Measurements from ENCODE around the gene PIGR.

Gene PIGR, protein sequence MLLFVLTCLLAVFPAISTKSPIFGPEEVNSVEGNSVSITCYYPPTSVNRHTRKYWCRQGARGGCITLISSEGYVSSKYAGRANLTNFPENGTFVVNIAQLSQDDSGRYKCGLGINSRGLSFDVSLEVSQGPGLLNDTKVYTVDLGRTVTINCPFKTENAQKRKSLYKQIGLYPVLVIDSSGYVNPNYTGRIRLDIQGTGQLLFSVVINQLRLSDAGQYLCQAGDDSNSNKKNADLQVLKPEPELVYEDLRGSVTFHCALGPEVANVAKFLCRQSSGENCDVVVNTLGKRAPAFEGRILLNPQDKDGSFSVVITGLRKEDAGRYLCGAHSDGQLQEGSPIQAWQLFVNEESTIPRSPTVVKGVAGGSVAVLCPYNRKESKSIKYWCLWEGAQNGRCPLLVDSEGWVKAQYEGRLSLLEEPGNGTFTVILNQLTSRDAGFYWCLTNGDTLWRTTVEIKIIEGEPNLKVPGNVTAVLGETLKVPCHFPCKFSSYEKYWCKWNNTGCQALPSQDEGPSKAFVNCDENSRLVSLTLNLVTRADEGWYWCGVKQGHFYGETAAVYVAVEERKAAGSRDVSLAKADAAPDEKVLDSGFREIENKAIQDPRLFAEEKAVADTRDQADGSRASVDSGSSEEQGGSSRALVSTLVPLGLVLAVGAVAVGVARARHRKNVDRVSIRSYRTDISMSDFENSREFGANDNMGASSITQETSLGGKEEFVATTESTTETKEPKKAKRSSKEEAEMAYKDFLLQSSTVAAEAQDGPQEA

DNA sequence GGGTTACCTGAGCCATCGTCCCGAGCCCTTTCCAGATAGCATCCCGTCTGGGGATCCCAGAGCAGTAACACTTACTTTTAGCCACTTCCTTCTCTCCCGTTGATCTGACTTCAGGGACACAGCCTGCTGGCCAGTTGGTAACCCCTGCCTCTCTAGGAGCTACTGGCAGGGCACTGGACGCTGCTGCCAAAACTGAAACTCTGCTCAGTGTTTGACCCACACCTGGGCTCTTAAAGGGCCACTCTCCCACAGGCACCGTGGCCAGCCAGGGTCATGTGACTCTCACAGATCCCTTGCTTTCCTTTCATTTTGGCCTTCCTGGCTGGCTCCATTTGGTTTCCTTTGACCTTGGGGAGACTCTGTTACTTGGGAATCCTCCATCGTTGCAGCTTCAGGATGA is at the start of gene PIGR:
TSS of gene PIGR (minus strand) at position 206 of the 400 bp plus-strand sequence. CDS start 5,935 bp downstream, outside the sequence.
- DNase-seq, result no peak

DNA sequence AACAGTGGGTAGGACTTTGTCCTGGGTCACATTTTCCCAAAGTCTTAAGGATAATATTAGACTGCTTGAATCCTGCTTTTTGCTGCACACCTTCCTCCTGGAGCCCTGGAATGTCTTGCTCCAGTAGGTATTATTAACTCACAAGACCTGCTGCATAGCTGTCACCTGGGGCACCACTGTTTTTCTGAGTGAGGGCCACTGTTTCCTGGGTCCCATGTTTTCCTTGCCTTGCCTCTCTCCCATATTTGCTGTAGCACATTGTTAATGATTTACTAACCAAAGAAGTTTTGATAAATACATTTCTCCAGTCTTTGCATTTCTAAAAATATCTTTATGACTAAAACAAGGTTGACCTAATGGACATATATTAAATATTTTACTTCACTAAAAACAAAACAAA is 46.5 kb upstream of the PIGR start:
- DNase-seq, result no peak

DNA sequence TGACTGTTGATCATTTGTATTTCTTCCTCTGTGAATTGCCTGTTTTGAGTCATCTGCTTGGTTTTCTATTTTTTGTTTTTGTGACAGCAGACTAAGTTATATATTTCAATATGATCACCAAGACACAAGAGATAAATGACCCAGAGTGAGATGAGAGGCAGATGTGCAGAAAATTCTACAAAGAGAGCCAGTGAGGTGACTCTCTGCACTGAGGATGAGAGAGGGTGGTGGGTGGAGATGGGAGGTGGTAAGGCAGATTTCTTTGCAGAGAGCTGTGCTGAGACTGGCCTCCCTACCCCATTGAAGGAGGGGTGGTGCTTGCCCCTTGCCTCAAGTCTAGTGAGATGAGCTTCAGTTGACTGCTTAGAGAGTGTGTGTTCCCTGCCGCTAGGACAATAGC is 41.6 kb upstream of the PIGR start:
- DNase-seq, result no peak

DNA sequence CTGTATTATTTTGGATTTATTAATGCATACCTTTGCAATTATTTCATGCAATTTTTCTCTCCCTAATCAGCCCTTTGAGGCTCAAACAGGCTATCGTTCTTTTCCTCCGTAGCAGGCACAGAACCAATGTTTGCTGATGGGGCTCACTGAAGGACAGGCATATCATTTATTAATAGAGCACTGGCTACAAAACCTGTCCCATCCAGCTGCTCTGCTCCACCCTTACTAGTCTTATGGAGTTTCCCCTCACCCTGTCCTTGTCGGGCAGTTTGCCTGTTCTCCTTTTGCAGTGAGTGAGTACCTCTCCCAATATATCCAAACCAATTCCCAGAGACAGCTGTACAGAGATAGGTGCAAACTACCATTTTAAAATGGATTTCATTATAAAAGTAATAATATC is 40.6 kb upstream of the PIGR start:
- DNase-seq, result no peak

DNA sequence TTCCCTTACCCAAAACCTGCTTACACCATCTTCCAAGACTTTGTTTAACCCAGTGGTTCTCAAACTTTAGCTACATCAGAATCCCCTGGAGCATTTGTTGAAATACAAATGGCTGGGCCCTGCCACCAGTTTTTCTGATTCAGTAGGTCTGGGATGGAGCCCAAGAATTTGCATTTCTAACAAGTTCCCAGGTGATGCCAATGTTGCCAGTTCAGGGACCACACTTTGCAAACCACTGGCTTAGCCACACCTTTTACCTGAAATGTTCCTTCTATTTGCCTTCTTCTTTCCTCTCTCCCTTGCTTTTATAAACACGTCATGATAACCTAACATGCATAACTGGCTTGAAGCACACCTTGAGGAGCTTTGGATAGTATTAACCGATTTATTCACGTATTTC is 40.1 kb upstream of the PIGR start:
- DNase-seq, result no peak

DNA sequence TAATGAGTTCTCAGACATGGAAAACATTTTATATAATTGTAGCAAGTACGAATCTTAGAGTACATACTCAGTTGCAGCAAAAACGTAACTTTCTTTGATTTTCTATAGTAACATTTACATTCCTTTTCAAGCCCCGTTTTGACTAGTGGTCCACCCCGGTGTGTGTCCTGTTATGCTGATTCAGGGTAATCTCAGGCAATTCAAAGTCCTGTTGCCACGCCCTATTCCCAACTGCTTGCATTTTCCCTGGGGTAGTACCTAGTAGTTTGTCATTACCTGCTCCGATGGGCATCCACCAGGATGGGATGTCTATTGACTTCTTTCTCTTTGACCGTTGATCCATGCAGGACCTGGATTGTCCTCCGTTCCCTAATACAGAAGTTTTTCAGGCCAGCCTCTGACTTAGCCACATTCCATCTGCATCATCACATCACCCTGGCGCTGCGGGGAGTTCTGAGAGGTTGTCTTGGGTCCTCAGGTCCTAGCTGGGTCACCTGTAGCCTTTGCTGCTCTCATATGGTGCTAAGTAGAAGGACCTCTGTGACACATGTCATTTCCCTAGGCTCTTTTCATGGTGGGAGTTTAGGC is 39.0 kb upstream of the PIGR start:
- no peak for DNase-seq

DNA sequence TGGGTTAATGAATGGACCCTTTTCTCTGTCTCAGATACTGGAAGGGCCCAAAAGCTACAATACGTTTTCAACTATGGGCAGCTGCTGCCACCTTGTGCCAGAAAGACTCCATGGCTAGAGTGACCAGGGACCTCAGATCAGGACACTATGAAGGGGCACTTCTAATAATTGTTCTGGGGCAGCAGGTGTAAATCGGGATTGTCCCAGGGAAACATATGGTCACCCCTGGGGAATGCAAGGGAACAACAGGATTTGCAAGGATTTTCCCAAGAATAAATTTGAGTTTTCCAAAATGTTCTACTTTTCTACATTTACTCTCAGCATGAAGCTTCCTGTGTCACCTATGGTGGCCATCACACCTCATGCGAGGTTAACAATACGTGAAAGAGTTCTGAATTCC is 36.0 kb upstream of the PIGR start:
- DNase-seq, result peak; percentile 40 to 42

DNA sequence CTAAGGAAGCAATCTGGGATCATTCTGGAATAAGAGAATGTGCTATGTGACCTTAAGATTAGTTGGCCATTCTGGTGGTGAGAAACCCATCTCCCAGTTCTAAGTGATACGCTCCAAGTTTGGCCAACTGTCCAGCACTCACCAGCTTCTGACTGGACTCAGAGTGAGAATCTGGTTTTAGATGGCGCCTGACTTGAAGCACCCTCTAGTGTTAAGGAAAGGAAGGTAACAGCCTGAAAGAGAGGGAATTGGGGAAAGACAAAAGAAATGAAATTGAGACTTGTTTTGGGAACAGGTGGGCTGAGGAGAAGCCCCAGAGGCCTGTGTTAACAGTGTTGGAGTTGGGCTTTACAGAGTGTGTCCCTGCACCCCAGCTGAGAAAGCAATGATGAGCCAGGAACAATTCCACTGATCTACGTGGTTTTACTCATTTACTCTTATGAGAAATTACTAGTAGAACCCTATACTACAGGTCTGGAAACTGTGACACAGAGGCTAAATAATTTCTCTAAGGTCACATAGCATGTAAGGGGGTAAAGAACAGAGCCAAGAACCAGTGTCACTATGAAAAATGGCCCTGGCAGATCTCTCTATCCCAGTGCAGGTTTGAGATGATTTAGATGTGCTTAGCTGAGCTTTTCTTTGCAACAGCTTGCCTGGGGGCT is 33.2 kb upstream of the PIGR start:
- DNase-seq, result no peak

DNA sequence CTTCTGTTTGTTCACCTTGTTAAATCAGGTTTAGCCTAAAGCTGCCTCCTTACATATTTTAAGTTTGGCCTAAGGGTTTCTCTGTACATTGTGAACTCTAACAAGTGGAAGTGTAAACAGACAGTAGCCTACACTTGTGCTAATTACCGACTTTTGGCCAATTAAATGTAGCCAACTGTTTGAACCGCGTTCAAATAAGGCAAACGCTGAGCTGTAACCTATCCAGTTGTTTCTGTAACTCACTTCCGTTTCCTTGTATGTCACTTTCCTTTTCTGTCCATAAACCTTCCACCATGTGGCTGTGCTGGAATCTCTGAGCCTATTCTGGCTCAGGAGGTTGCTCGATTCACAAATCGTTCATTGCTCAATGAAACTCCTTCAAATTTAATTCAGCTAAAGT is 32.0 kb upstream of the PIGR start:
- DNase-seq, result no peak

DNA sequence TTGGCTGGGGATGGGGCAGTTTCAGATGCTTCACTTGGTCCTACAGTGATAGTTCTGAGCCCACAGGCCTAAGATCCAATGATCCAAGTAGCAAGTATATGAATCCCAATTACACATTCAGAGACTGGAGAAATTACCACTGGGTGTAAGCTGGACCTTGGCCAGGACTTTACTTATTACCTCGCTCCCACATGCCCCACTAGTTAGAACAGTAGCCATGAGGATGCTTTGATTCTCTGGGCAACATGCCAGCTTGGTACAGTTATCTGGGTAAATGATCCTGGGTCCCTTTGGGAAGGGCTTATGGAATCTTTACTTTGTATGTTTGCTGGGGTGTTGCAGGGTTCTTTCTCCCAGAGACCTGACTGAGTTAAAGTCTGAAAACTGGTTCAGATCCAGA is 29.0 kb upstream of the PIGR start:
- DNase-seq, result no peak

DNA sequence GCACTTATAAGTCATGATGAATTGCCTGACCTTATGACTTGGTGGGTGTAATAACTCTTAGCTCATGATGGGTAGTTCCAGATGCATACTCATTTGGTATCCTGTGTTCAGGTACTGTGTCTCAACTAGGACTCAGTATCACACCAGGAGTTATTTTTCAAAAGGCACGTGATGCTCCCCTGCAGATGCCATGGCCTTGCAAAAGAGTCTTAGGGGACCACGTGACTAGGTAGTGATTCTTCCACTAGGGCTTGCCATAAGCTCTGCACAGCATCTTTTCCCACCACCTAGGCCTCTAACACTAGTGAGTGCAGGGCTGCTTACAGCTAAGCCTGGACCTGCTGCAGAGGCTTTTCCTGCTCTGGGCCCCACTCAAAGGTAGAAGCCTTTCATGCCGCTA is 27.9 kb upstream of the PIGR start:
- DNase-seq, result no peak

DNA sequence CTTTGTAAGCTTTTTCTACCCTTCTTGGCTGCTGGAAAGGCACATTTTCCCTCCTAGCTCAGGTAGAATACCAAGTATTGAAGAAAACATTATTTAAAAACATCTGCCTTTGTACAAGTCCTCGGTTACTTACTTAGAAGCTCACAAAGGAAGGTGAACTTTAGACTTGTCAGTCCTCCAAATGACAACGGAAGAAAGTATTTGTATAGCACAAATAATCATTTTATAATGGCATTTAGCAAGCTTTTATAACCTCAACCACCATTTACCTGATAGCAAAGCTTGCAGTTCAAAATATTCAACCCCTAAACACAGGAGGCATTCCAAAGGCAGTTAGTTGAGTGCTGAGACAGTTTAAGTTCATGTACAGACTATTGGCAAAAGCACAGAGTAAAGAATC is 26.5 kb upstream of the PIGR start:
- no peak for DNase-seq

DNA sequence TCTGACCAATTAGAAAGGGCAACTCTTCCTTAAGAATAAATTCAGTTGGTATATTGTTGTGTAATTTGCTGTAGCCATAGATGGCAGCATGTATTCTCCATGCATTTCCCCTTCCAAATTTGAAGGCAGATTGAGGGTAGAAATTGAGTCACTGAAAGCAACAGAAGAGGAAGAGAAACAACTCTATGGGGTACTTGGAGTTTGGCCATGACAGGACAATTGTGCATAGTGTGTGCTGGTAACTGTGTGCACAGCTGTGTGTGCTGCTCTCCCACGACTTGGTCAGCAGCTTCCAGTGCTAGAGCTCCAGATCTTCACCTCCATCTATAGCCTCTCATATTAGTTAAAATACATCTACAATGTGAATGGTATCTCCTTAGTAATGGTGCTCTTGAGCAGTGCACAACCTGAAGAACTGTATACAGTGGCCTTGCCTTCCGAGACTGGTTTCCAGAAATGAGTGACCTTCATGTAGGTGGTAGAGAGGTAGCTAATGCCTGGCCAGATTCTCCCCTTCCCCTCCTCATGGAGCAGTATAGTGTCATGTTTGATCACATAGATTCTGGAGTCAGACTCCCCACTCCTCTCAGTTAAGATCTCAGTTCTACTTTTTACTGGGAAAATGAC is 24.9 kb upstream of the PIGR start:
- no peak for DNase-seq

DNA sequence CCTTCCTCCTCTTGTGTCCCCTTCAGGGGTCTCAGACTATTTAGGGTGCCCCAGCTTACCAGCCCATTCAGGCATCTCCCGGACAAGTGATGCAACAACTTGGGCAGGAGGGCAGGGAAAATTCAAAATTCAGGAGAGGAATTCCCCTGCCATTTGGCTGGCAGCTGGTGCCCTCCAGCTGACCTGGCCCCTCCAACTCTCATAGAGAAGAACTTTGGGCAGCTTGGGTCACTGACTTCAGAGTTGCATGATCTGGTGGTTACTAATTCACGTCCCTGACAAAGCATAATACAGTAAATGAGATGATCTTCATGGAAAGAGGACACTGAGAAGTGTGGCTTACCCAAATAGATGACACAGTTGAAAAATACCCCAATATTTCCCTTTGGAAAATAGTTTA is 24.2 kb upstream of the PIGR start, which contains the start of gene FCAMR:
TSS of gene FCAMR (minus strand) at position 15 of the 400 bp plus-strand sequence. CDS start 335 bp downstream, outside the sequence.
- DNase-seq, result no peak

DNA sequence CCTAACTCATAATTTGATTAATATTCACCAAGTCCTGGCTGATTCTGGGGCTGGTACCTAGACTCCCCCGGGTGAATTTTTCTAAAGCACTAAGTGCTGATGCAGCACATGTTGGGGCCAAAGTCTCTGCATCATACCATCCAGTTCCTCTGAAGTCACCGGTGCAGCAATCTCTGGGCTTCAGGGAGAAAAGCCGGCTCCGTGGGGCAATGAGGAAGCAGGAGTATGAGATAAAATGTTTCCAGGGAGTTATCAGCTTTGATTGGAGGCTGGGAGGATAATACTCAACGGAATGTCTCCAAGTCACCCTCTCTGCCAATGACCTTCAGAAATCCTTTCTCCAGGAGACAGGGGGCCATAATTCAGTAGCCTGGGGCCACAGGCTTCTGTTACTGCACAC is 22.8 kb upstream of the PIGR start:
- DNase-seq, result no peak

DNA sequence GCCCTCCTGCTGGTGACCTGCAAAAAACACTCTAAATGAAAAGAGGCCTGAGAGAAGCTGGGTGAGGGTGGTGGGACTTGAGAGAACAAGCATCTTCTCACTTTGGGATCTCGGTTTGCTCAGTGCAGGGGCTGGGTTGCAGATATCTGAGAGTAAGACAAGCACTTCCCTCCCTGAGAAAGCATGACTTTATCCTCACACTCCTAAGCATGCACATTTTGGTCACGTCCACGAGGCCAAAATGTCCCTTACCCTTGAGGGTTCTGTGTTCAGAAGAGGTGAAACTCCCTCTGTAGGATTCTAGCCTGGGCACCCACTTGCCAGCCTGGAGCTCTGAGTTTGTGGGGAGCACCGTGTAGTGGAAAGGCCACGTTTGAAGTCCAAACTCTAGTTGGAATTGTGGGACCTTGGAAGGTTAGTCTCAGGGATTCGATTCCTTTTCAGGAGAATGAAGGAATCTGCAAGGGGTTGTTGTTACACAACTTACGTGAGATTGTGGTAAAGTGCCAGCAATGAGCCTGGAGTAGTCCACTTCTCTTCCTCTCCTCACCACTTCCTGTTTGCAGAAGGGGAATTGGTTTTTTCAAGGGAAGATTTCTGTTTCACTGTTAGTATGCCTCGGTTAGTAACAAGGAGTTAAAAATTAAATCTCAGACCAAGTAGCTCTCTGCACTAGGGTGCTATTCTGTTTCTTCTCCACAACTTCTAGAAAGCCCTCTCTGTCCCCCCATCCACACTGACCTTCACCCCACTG is 21.0 kb upstream of the PIGR start:
- DNase-seq, result no peak

DNA sequence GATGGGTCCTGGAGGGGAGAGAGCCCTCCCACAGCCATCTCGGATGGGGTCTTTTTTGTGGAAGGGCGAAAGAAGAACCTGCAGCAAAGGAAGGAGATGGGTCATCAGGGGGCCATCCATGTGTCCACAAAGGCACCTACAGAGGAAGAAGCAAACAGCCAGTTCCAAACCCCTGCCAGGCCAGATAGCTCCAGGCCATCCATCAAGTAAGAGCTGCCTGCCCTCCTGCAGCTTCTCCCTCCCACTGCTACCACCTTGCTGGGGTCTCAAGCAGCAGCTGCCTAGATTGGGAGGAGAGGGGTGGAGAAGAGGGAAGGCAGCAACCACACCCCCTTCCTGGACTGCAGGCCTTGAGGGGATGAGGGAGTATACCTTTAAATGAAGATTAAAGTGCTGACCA is 19.5 kb upstream of the PIGR start:
- no peak for DNase-seq

DNA sequence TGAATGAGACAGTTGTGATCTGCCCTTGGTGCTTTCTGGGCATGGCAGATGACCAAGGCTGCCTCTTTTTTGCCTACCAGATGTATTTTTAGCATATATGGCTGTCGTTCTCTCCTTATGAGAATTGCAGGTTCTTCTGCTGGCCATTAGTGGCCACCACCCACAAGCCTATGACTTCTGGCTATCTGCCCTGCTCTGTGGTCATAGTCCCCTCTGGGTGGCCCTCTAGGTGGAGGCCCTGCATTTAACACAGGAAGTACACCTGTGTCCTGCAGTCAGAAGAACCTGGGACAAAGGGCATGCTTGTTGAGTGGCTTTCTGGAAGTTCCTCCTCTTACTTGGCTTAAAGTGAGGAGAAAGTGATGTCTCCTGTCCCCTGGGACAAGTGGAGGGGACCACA is 17.5 kb upstream of the PIGR start:
- DNase-seq, result no peak

DNA sequence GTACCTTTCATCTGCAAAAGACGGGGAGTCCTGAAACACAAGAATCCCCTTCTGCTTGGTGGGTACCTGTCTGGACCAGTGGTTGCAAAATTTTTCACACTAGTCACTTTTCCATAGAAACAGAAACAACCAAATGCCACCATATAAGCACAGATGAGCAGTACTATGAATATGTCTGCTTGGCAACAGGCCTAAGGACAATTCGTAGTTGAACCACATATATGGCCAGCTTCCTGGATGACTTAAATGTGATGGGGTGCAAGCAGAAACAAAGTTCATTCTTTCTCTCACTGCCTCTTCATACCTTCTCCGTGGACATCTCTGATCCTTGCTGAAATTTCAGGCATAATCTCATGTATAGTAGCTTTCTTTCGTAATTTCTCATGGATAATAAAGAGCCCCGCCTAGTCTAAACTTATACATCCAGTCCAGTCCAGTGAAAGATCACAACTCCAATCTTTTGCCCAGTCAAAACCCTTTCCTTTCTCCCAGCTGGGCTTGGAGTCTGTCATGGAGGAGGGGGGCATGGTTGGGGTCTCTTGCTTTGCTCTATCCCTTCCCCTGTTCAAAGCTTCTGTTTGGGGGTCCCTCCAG is 16.9 kb upstream of the PIGR start:
- DNase-seq, result no peak

DNA sequence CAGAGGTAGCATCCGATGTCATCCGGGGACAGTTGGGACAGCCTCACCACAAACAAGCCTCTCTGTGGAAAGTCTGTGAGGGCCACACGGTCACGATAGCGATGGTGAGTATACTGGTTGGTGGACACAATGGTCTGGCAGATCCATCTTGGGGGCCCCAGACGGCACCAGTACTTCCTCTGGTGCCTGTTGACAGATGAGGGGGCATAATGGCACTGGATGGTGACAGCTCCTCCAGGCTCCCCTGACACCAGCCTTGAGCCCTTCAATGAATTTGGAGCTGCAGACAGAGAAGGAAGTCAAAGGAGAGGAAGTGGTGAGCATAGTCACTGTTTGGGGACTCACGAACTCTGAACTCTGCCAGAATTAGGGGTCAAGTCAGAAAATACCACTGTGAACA is 16.0 kb upstream of the PIGR start:
- no peak for DNase-seq

DNA sequence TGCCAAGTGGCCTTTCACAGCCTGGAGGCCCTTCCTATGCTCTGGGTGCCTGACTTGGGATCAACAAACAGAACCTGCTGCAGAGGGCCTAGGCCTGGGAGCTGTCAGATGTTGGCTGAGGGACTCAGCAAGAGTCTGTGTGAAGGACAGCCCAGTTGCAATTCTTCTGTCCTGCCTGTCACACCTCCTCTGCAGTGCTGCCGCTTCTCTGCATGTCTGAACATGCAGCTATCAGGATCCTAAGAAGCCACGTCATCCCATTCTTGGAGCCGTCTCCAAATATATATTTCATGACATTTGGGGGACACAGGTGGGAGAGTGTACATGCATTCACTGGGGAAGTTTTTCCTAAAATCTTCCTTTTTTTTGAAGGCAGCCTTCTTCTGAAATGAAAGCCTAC is 15.4 kb upstream of the PIGR start:
- DNase-seq, result no peak

Data from stimulated activated CD4-positive, alpha-beta T cell treated with anti-CD3 and anti-CD28 coated beads, Interleukin-2, amount 100 ng/mL, for 48 hours (primary cell).